Middle frontal gyrus (tissue), 1 donor: Measurements from ENCODE around the gene TMEM139.

Experiments
- DNase-seq: peaks from one replicate; pipeline ENCODE4 v3.0.0-alpha.2; 2015; ENCODE audit warnings: low spot score; ENCODE audit errors: extremely low spot score

Gene TMEM139

DNA sequence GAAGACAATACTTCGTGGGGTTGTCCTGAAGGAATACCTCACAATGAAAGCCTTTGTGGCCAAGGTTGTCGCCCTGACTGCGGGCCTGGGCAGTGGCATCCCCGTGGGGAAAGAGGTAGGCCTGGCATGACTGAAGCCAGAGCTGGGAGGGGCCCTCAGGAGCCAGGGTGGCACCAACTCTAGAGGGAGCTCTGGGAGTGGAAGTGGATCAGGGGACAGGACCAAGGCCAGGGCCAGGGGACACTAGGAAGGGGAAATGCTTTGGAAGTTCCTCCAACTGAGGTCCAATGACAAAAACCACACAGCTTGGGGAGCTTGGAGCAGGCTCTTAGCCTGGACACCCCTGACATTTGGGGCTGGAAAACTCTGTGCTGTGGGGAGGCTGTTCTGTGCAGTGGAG, 37.0 kb downstream of the TMEM139 start:
- no peak for DNase-seq

GRCh38 chr7:143322760-143323633, 38.2 kb downstream of the TMEM139 start:
- DNase-seq: no peak

- no peak for DNase-seq
Observed at GRCh38 chr7:143323653-143324052, 38.9 kb downstream of the TMEM139 start.

DNA sequence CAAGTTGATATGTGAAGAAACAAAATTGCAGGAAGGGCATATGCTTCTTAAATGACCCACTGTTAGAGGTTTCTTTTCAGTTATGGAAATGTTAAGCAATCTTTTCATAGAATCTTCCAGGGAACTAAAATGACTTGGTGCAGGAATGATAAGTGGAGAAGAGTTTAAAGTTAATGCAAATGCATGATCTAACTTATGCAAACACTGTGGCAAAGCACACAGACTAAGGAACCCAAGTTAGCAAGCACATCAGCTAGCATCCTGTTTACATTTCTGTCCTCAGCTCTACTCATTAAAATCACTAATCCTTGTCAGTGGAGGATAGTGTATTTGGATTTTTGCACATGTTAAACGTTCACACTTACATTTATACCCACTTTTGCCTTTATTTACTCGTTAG, 40.5 kb downstream of the TMEM139 start:
- no peak for DNase-seq

DNA sequence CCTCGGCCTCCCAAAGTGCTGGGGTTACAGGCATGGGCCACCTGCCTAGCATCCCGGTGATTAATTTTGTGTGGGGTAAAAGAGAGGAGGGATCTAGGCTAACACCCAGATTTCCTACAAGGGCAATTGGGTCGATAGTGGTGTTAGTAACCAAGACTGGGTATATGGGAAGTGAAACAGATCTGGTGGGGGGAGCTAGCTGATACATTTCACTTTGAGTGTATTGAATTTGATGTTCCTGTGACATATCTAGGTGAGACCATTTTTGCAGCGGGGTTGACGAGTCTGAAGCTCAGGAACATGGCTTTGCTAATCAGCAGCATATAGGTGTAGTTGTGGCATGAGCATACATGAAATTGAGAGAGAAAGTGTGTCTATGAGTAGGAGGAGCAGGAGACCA, 43.1 kb downstream of the TMEM139 start:
- DNase-seq: no peak

- DNase-seq: no peak
Observed at GRCh38 chr7:143329471-143330170, 44.9 kb downstream of the TMEM139 start.

- no peak for DNase-seq
Observed at GRCh38 chr7:143331179-143331801, 46.5 kb downstream of the TMEM139 start.

DNA sequence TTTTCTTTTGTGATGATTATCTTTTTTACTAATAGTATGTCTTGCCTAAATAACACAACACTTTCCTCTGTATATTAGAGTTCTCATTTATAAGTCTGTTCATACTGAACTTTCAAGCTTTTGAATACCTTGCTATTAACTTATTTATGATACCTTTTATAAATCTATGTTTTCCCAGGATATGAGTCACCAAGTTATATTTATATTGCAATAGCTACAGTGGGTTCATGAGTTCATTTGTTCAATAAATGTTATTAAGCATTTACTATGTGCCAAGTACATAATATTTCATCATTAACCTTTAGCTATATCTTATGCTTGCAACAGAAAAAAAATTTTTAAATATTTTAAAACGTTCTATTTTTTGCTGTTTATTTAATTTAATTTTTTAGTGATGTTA, 49.5 kb downstream of the TMEM139 start:
- no peak for DNase-seq

- no peak for DNase-seq
Observed at GRCh38 chr7:143337216-143337615, 52.5 kb downstream of the TMEM139 start.
